ENCODE measurements around the gene DEPP1. TPM values are rescaled to one million over a fixed set of nuclear protein-coding genes. Genes with fewer than 3 reads are reported as not detected.

DEPP1 gene
- total RNA-seq, 2 donors from 2014 or later: 27.2 to 144 TPM

- Histone ChIP-seq H3K36me3 (no peaks in the 10 kb centered on the region), H3K27me3 (replicated peaks; ENCODE audit: insufficient read depth) (no peaks in the 10 kb centered on the region), H3K4me1 (replicated peaks) (peaks cover 6% of the 10 kb centered on the region), H3K27ac (no peak overlapping the region), H3K9me3 (no peaks in the 10 kb centered on the region), H3K4me3 (no peak overlapping the region)
- intact Hi-C loops (cut with DNase I): no loop called here
- no peak for DNase-seq (ENCODE audit: low spot score)
- WGBS: 93% methylated on average over 10 of the region's 10 CpGs
- TF ChIP-seq CTCF (IDR thresholded peaks at IDR 0.05) (no peak), POLR2A (IDR thresholded peaks at IDR 0.05) (no peak), POLR2AphosphoS5 (IDR thresholded peaks at IDR 0.05) (no peak)
Measured at GRCh38 chr10:44988957-44989585, 10.5 kb upstream of the DEPP1 start.

GRCh38 chr10:44986670-44987069, 8.1 kb upstream of the DEPP1 start:
- no peak overlapping the region for H3K4me3 ChIP-seq
- 62% methylated on average over 3 of the region's 3 CpGs for WGBS
- peaks cover 6% of the 10 kb centered on the region for H3K4me1 ChIP-seq (replicated peaks)
- no peak overlapping the region for H3K27ac ChIP-seq
- H3K36me3 ChIP-seq: no peaks in the 10 kb centered on the region
- H3K9me3 ChIP-seq: no peaks in the 10 kb centered on the region
- DNase-seq (ENCODE audit: low spot score): no peak
- H3K27me3 ChIP-seq (replicated peaks; ENCODE audit: insufficient read depth): no peaks in the 10 kb centered on the region
- intact Hi-C loops (cut with DNase I): no loop called here
- TF ChIP-seq POLR2AphosphoS5 (IDR thresholded peaks at IDR 0.05) (no peak), CTCF (IDR thresholded peaks at IDR 0.05) (no peak)

- Histone ChIP-seq H3K27me3 (replicated peaks; ENCODE audit: insufficient read depth) (no peaks in the 10 kb centered on the region), H3K9me3 (no peaks in the 10 kb centered on the region), H3K4me1 (replicated peaks) (peaks cover 6% of the 10 kb centered on the region), H3K27ac (no peak overlapping the region), H3K36me3 (no peaks in the 10 kb centered on the region), H3K4me3 (no peak overlapping the region)
- WGBS: 76% methylated on average over 3 of the region's 3 CpGs
- TF ChIP-seq POLR2AphosphoS5 (IDR thresholded peaks at IDR 0.05) (no peak), CTCF (IDR thresholded peaks at IDR 0.05) (no peak), POLR2A (IDR thresholded peaks at IDR 0.05) (no peak)
- intact Hi-C loops (cut with DNase I): no loop called here
- DNase-seq (ENCODE audit: low spot score): no peak
Measured at GRCh38 chr10:44986179-44986578, 7.6 kb upstream of the DEPP1 start.

- Histone ChIP-seq H3K27me3 (replicated peaks; ENCODE audit: insufficient read depth) (no peaks in the 10 kb centered on the region), H3K27ac (no peak overlapping the region), H3K4me3 (no peak overlapping the region), H3K9me3 (no peaks in the 10 kb centered on the region), H3K36me3 (no peaks in the 10 kb centered on the region), H3K4me1 (replicated peaks) (peaks cover 11% of the 10 kb centered on the region)
- TF ChIP-seq POLR2AphosphoS5 (IDR thresholded peaks at IDR 0.05): no peak
- TF ChIP-seq CTCF (IDR thresholded peaks at IDR 0.05): no peak
- no peak for TF ChIP-seq POLR2A (IDR thresholded peaks at IDR 0.05)
- no peak for DNase-seq (ENCODE audit: low spot score)
- WGBS: 70% methylated on average over 9 of the region's 9 CpGs
- intact Hi-C loops (cut with DNase I): no loop called here
Measured at GRCh38 chr10:44985175-44985681, 6.6 kb upstream of the DEPP1 start.

GRCh38 chr10:44984671-44985101, 6.1 kb upstream of the DEPP1 start:
- no peaks in the 10 kb centered on the region for H3K27me3 ChIP-seq (replicated peaks; ENCODE audit: insufficient read depth)
- H3K9me3 ChIP-seq: no peaks in the 10 kb centered on the region
- WGBS: 94% methylated on average over 15 of the region's 15 CpGs
- no peak overlapping the region for H3K4me3 ChIP-seq
- no peak for TF ChIP-seq POLR2AphosphoS5 (IDR thresholded peaks at IDR 0.05)
- TF ChIP-seq CTCF (IDR thresholded peaks at IDR 0.05): no peak
- no peak for TF ChIP-seq POLR2A (IDR thresholded peaks at IDR 0.05)
- no peaks in the 10 kb centered on the region for H3K36me3 ChIP-seq
- intact Hi-C loops (cut with DNase I): no loop called here
- DNase-seq (ENCODE audit: low spot score): no peak
- peaks cover 11% of the 10 kb centered on the region for H3K4me1 ChIP-seq (replicated peaks)
- no peak overlapping the region for H3K27ac ChIP-seq

Data from prostate gland (tissue), 2 donors.